ENCODE results near the gene CCDC3.

DNA sequence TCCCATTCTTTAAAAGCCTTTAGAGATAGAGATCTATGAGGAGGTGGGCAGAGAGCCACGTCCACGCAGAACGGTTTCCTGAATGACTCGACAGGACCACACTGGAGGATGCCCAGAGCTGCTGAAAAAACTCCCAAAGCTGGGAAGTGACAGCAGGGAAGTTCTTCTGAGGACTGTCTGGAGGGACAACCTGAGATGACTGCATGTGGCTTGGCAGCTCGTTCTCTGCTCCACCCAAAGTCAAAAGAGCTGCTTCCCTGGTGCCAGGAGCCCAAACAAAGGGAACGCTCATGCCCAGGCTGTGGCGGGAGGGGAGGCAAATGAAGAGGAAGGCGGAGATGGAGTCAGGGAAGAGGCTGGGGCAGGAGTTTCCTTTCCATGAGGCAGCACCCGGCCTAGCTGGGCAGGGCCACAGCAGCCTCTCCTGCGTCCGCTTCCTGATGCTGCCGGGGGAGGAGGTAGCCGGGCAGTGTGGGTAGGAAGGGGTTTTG is 95.4 kb downstream of the CCDC3 start:
- TF ChIP-seq, protein P1, sequence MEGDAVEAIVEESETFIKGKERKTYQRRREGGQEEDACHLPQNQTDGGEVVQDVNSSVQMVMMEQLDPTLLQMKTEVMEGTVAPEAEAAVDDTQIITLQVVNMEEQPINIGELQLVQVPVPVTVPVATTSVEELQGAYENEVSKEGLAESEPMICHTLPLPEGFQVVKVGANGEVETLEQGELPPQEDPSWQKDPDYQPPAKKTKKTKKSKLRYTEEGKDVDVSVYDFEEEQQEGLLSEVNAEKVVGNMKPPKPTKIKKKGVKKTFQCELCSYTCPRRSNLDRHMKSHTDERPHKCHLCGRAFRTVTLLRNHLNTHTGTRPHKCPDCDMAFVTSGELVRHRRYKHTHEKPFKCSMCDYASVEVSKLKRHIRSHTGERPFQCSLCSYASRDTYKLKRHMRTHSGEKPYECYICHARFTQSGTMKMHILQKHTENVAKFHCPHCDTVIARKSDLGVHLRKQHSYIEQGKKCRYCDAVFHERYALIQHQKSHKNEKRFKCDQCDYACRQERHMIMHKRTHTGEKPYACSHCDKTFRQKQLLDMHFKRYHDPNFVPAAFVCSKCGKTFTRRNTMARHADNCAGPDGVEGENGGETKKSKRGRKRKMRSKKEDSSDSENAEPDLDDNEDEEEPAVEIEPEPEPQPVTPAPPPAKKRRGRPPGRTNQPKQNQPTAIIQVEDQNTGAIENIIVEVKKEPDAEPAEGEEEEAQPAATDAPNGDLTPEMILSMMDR (IDR thresholded peaks at IDR 0.05; ENCODE audit: low read depth, low read length, poor library complexity, severe bottlenecking): no peak
- no peak for TF ChIP-seq EZH2phosphoT487 (IDR thresholded peaks at IDR 0.05; ENCODE audit: borderline replicate concordance, low read length)

Measured in DOHH2 (cell line).